GM06990 (cell line): ENCODE results near the gene TMA7.
A peak's percentile ranks its signal among the peaks of the same experiment; 100 is the strongest.

Source experiments
- DNase-seq: peaks from one replicate; pipeline ENCODE4 v3.0.0-alpha.2; 2011; ENCODE audit not compliant: insufficient read length; ENCODE audit errors: extremely low read depth
- H3K27me3 ChIP-seq: replicated peaks from 2 replicates; pipeline ENCODE4 v1.6.0; 2011; ENCODE audit warnings: low read length; ENCODE audit not compliant: control insufficient read depth, insufficient read depth
- H3K36me3 ChIP-seq: 2 replicates; pipeline ENCODE4 v1.5.1; 2011; ENCODE audit warnings: low read length; ENCODE audit not compliant: control insufficient read depth, insufficient read depth
- H3K4me3 ChIP-seq: replicated peaks from 2 replicates; pipeline ENCODE4 v1.5.1; 2011; ENCODE audit warnings: low read depth, mild to moderate bottlenecking, control low read depth, low read length
- TF ChIP-seq, protein P1 (sequence below): IDR thresholded peaks from 2 replicates; pipeline ENCODE4 v1.5.1; 2011; ENCODE audit warnings: low read length, control low read depth, mild to moderate bottlenecking, inconsistent platforms; ENCODE audit not compliant: insufficient read depth, poor library complexity, severe bottlenecking

The TMA7 gene

DNA sequence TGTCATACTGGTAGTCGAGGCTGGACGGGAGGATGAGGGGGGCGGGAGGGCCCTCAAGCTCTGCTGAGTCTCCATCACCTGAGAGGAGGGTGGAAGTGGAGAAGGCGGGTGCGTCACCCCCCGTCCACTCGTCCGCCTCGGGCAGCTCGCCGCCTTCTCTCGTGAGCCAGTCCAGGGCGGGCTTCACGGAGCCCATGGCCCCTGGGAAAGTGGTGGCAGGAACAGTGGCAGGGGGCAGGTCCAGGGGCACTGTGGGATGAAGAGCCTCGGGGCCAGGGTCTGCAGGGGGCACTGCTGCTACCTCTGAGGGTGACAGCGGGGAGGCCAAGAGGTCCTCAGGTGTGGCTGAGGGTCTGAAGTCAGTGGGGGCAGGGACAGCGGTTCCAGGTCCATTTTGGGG is 20.5 kb upstream of the TMA7 start:
- H3K36me3 ChIP-seq: no peaks in the 10 kb centered on the region
- TF ChIP-seq, protein P1, sequence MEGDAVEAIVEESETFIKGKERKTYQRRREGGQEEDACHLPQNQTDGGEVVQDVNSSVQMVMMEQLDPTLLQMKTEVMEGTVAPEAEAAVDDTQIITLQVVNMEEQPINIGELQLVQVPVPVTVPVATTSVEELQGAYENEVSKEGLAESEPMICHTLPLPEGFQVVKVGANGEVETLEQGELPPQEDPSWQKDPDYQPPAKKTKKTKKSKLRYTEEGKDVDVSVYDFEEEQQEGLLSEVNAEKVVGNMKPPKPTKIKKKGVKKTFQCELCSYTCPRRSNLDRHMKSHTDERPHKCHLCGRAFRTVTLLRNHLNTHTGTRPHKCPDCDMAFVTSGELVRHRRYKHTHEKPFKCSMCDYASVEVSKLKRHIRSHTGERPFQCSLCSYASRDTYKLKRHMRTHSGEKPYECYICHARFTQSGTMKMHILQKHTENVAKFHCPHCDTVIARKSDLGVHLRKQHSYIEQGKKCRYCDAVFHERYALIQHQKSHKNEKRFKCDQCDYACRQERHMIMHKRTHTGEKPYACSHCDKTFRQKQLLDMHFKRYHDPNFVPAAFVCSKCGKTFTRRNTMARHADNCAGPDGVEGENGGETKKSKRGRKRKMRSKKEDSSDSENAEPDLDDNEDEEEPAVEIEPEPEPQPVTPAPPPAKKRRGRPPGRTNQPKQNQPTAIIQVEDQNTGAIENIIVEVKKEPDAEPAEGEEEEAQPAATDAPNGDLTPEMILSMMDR: no peak

DNA sequence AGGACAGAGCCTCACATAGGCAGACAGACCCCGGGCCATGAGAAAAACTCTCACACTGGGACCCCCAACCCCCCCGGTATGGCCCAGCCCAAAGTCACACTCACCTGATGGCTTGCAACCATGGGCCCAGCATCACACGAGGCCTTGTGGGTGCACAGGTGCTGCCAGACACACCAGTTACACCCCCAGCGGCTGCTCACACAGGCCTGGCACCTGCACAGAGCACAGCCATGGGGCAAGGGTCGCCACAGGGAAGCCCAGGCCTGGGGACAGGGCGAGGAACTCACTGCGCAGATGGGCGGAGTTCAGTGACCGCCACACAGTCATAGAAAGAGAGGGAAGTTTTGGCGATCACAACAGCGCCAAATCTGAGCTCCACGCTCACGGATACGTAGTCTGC is 19.5 kb upstream of the TMA7 start:
- H3K4me3 ChIP-seq: no peak overlapping the region
- TF ChIP-seq, protein P1: no peak
- DNase-seq: no peak
- no peaks in the 10 kb centered on the region for H3K27me3 ChIP-seq
- H3K36me3 ChIP-seq: no peaks in the 10 kb centered on the region

More for the DNA sequence above, 20.5 kb upstream of the TMA7 start:
- no peak overlapping the region for H3K4me3 ChIP-seq
- no peak for DNase-seq
- no peaks in the 10 kb centered on the region for H3K27me3 ChIP-seq

DNA sequence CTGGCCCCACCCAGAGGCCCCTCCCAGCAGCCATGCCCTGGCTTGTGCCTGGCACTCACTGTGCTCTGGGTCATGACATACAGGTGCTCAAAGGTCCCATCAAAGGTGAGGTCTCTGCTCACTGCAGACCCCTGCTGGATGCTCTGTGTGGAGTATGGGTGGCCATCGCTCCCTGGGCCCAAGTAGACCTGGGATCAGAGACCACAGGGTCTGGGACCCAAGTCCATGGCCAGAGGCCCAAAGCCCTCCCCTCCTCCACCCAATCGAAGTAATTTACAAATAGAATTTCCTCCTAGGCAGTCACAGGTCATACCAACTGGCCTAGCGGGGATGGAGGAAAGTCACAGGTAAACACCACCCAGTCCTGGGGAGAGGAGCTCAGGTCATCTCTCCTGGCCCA is 17.8 kb upstream of the TMA7 start:
- no peak for DNase-seq
- H3K36me3 ChIP-seq: no peaks in the 10 kb centered on the region
- no peak overlapping the region for H3K4me3 ChIP-seq
- no peaks in the 10 kb centered on the region for H3K27me3 ChIP-seq
- TF ChIP-seq, protein P1: peak; percentile 34

DNA sequence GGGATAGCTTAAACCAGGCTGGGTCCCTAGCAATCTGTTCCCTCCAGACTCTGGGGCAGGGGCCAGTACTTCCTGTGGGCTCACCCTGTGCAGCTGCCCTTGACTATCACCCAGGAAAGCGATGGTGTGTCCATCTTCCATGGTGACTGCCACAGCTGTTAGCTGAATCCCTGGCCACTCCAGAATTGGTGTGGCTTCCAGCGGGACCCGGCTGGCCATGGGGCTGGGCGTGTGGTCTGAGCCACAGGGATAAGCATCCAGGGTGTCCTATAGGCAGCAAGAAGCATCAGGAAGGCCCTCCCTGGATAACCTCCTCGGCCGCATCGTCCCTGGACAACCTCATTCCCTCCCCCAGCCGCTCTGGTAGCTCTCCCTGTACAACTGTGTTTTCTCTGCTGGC is 17.4 kb upstream of the TMA7 start:
- no peak overlapping the region for H3K4me3 ChIP-seq
- TF ChIP-seq, protein P1: no peak

DNA sequence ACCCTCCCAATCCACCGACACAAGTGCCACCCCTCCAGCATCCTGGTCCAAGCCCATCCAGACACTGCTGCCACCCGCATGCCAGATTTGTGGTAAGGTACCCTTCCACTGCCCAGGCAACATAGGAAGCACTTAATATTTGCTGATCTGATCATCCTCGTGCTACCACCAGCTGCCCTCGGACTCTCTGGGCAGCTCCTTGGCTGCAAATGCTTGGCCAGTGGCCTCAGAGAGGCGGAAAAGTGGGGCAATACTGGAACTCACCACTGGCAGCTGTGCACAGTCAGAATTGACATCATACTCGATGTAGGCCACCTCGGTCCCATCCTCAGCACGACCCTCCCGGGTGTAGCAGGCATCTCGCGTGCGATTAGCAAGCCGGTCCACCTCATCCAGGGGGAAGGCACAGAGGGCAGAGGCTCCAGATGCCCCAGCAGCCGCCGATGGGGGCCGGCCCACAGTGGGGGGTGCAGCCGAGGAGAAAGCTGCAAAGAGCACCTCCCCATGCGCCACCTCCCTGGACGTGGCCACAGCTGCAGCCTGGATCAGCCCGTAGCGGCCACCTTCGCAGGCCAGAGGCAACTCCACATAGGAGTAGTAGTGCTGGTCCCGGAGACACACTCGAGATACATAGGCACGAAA is 16.7 kb upstream of the TMA7 start:
- H3K4me3 ChIP-seq: no peak overlapping the region
- TF ChIP-seq, protein P1: no peak
- H3K36me3 ChIP-seq: no peaks in the 10 kb centered on the region
- H3K27me3 ChIP-seq: no peaks in the 10 kb centered on the region
- DNase-seq: no peak

More for the DNA sequence above, 17.4 kb upstream of the TMA7 start:
- Histone ChIP-seq H3K27me3 (no peaks in the 10 kb centered on the region), H3K36me3 (no peaks in the 10 kb centered on the region)
- DNase-seq: no peak
